Body of pancreas (tissue), 4 donors: ENCODE measurements around the gene ABCB10.
"Not testable (repeated sequence)": the region's sequence is repeated elsewhere in the genome, so short reads cannot be mapped to it uniquely, and the experiment has no call there.

Source experiments
- CTCF ChIP-seq, 7 experiments: fragments of 450-650 bp in 4 of 7; fragments of 200-600 bp in 3 of 7; sonication (generic) in 3 of 7; IDR thresholded peaks; one replicate each; pipeline ENCODE4 v1.5.1; 2016 to 2019; ENCODE audit warnings: antibody characterized with exemption in 7 of 7
- POLR2A ChIP-seq, 3 donors: fragments of 450-650 bp; IDR thresholded peaks; one replicate each; pipeline ENCODE4 v1.6.1; 2016; ENCODE audit warnings: antibody characterized with exemption in 3 of 3, mild to moderate bottlenecking in 2 of 3

- TF ChIP-seq CTCF, POLR2A (IDR thresholded peaks at IDR 0.05): not testable (repeated sequence)
Observed at GRCh38 chr1:229511201-229511600, 47.3 kb downstream of the ABCB10 start.
